ENCODE measurements around the gene NR2F1-AS1.

GRCh38 chr5:93623153-93623552 lies 42.1 kb upstream of the NR2F1-AS1 start:
- TF ChIP-seq CTCF (IDR thresholded peaks at IDR 0.05; ENCODE audit: low read depth, low read length, missing input control) (no peak), NR2F2 (IDR thresholded peaks at IDR 0.05) (no peak), MAX (IDR thresholded peaks at IDR 0.05) (no peak), EGR1 (IDR thresholded peaks at IDR 0.05; ENCODE audit: low read depth in 2 of 2) (no peak), RXRA (IDR thresholded peaks at IDR 0.05) (no peak)
